Activated CD8-positive, alpha-beta memory T cell treated with anti-CD3 and anti-CD28 coated beads for 36 hours (primary cell): ENCODE measurements around the gene PAPOLB. TPM values are rescaled to one million over a fixed set of nuclear protein-coding genes. Genes with fewer than 3 reads are reported as not detected.

Source experiments
- CTCF ChIA-PET: fragments of 350-600 bp; sonication (Branson Sonifier 250); formaldehyde crosslinking; loops from one replicate; lab custom pipeline; 2021; ENCODE audit warnings: antibody characterized with exemption; lab: Charles Lee
- POLR2A ChIA-PET: fragments of 350-600 bp; sonication (Branson Sonifier 250); formaldehyde crosslinking; loops from one replicate; lab custom pipeline; 2021; ENCODE audit warnings: antibody characterized with exemption; lab: Charles Lee
- total RNA-seq, 2 experiments: library from RNA; stranded (reverse); gene quantifications; one replicate each; pipeline ENCODE4 v1.2.3, GENCODE V29; 2021

The PAPOLB gene
- total RNA-seq, 2 experiments from 2014 or later: not detected

GRCh38 chr7:4880218-4880617 lies 18.4 kb upstream of the PAPOLB start:
- POLR2A ChIA-PET: no interaction called here
- CTCF ChIA-PET: interaction anchor here (0.6 kb wide), 1 partner anchor 48 kb away, joined by 5 read pairs; no protein-coding TSS in a partner anchor

GRCh38 chr7:4879396-4880081 lies 17.7 kb upstream of the PAPOLB start:
- POLR2A ChIA-PET: no interaction called here
- CTCF ChIA-PET: interaction anchor here (0.6 kb wide), 1 partner anchor 47 kb away, joined by 5 read pairs; no protein-coding TSS in a partner anchor

DNA sequence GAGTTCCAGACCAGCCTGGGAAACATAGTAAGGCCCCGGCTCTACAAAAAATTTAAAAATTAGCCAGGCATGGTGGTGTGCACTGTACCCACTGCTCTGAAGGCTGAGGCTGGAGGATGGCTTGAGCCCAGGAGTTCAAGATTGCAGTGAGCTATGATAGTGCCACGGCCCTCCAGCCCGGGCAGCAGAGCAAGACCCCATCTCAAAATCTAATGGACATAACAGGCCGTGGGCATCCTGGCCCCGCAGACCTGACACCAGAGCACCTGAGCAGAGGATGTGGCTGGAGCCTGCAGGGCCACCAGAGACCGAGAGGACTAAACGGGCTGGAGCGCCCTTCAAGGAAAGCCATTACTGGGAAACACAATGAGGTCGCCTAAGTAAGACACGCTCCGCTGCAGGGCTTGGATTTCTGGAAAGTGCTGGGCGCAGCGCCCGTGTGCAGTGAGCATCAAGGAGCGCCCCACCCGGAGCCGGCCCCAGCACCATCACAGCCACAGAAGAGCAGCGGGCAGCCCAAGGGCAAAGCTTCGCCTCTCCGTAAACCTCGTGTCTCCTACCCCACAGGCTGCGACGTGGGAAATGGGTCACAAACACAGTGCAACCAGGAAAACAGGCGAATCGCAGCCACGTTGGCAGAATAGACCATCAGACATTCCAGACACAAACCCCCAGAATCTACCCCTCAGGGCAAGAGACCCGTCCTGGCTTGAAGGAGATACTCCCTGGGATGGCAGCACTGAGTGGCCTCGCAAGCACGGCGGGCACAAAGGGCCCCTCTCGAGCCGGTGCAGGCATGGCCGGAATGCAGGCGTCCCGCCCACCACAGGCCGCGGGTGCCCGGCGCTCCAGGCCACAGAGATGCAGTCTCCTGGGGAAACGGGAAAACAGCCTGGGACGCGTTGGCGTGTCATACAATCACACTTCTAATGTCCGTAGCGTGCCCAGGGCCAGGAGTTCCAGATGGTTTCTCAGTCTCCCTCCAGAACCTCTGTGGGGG lies 16.8 kb upstream of the PAPOLB start:
- ChIA-PET CTCF (no interaction called here), POLR2A (no interaction called here)

DNA sequence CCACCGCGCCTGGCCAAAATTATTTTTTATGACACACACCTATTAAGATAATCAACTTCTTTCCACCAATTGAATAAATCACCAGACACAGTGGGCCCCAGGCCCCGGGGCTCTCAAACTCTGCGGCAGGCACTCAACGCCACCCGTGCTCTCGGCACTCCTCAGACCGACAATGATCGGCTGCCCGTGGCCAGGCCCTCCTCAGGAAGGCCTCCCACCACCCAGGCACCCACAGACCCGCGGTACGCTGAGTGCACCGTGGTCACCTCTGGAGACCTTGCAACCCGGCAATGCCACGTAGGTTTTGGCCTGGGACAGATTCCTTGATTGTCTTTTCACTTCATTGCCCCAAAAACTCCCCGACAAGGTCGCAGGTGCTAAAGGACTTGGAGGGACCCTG lies 14.8 kb upstream of the PAPOLB start:
- ChIA-PET CTCF (no interaction called here), POLR2A (no interaction called here)

DNA sequence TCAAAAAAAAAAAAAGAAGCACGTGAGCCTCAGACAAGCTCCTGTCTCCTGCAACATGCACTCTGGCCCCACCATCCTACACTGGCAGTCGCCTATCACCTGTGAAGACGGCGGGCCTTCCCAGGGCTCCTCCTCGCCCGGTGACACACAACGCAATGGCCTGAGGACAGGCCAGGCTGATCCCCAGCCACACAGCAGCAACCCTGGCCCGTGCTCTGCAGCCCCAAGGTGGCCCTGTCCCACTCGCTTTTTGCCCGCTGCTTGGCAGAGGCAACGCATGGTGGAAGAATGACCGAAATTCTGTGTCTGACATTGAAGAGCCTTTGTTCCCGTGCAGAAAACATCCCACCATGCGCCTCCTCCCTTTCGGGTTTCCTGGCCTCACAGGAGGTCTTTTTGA lies 13.6 kb upstream of the PAPOLB start:
- ChIA-PET POLR2A (no interaction called here), CTCF (no interaction called here)

- CTCF ChIA-PET: no interaction called here
- POLR2A ChIA-PET: no interaction called here
Measured at GRCh38 chr7:4873071-4873944, 11.5 kb upstream of the PAPOLB start.

DNA sequence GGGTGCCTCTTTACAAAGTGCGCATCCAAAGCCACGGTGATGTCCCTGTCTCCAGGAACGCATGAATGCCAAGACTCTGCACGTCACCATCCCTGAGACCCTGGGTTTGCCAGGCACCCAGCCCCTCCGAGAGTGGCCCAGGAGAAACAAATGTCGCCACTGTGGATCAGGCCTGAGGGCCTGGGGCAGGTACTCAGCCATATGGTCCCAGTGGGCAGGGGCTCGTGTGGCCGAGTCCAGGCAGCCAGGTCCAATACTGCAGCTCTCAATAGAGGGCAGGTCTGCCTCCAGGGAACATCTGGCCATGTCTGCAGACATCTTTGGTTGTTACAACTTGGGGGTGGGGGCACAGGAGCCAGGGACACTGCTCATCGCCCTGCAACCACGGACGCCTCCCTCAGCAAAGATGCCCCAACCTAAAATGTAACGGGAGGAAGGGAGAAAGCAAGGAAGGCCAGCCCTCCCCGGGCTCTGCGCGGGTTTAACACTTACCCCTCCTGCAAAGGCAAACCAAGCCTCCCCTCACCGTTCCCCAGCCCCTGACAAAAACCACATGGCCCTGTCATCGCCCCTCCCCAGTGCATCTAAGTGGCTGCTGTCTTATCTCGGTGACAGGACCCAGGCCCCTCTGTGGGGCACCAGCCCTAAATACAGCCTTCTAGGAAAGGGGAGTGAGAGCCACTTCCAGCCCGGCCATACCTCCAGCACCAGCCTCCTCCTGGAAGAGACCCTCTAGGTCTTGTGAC lies 10.3 kb upstream of the PAPOLB start:
- POLR2A ChIA-PET: no interaction called here

GRCh38 chr7:4871056-4871680 lies 9.3 kb upstream of the PAPOLB start:
- ChIA-PET CTCF (no interaction called here), POLR2A (no interaction called here)

More for the DNA sequence above, 10.3 kb upstream of the PAPOLB start:
- CTCF ChIA-PET: no interaction called here

DNA sequence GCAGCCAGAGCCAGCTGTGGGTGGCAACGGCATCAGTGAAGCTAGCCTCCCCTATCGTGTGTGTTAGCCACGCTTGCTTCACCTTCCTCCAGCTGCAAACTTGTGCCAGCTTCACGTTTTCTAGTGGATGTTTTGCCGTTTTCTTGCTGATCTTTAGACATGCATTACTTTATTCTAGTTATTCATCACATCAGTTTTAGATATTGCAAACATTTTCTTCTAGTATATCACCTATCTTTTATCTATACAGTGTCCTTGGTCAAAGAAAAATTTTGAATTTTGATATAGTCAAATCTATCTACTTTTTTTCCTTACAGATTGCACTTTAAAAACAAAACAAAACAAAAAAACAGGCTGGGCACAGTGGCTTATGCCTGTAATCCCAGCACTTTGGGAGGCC lies 6.7 kb upstream of the PAPOLB start:
- ChIA-PET POLR2A (no interaction called here), CTCF (interaction anchor here (0.8 kb wide), 1 partner anchor 1292 kb away, joined by 3 read pairs; no protein-coding TSS in a partner anchor)

DNA sequence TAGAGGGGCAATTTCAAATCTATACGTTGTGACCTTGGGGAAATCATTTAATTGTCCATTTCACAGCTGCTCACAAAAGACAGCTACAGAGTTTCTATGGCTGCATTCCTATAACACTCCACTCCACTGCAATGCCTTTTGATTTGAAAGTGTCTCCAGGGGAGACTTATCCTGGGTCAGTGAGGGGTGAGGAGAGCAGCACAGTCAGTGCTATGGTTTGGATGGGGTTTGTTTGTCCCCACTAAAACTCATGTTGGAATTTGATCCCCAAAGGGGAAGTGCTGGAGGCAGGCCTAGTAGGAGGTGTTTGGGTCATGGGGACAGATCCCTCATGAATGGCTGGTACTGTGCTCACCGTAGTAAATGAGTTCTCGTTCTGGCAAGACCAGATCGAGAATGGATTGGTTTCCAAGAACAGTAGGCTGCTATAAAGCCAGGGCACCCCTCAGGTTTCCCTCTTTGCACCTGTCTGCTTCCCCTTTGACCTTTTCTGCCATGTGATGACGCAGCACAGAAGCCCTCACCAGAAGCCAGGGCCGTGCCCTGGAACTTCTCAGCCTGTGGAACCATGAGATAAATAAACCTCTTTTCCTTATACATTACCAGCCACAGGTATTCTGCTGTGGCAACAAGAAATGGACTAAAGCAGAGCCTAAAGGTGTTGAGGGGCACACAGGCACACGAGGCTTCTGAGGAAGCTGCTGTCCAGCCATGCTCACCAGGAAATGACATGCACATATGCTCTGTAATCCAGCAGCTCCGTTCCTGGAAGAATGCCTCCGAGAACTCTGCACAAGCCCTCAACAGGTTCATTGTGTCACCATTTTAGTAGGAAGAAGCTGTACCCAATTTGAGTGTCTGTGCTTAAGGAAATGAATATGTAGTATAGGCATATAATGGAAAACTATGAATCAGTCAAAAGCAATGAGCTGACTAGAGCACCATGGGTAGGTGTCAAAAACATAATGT lies 5.0 kb upstream of the PAPOLB start:
- POLR2A ChIA-PET: no interaction called here
- CTCF ChIA-PET: no interaction called here

- ChIA-PET CTCF (no interaction called here), POLR2A (no interaction called here)
Measured at GRCh38 chr7:4862156-4862555, 326 bp upstream of the PAPOLB start.

GRCh38 chr7:4861227-4861626 lies 603 bp downstream of the PAPOLB start:
- ChIA-PET CTCF (no interaction called here), POLR2A (interaction anchor here (0.6 kb wide), 1 partner anchor 25 kb away, joined by 3 read pairs; no protein-coding TSS in a partner anchor)

GRCh38 chr7:4857189-4857588 lies 4.6 kb downstream of the PAPOLB start:
- ChIA-PET POLR2A (no interaction called here), CTCF (no interaction called here)

DNA sequence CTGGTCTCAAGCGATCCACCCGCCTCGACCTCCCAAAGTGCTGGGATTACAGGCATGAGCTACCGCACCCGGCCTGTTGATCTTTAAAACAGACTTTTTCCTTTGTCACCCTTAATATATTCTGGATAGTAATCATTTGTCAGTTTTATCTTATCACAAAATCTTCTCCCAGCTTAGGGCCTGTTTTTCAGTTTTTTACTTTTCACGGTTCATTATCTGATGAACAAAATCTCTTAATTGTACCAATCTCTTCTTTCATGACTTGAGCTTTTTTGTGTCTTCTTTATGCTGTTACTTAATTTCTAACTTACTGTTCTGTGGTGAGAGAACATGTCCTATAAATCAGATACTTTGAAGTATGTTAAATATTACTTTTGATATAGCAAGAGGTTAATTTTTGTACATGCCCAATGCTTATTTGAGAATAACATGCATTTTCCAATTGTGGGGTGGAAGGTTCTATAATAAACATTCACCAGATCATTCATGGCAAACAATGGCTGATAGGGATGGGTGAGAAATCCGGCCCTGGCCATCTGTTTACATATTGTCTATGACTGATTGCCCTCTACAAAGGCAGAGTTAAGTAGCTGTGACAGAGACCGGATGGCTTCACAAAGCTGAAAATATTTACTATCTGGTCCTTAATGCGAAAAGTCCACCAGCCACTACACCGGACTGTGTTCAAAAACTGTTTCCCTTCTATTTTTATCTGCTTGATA lies 5.3 kb downstream of the PAPOLB start:
- ChIA-PET CTCF (no interaction called here), POLR2A (no interaction called here)

GRCh38 chr7:4854916-4855315 lies 6.9 kb downstream of the PAPOLB start:
- ChIA-PET CTCF (no interaction called here), POLR2A (no interaction called here)
